Measurements from ENCODE around the gene ATP1A1.

DNA sequence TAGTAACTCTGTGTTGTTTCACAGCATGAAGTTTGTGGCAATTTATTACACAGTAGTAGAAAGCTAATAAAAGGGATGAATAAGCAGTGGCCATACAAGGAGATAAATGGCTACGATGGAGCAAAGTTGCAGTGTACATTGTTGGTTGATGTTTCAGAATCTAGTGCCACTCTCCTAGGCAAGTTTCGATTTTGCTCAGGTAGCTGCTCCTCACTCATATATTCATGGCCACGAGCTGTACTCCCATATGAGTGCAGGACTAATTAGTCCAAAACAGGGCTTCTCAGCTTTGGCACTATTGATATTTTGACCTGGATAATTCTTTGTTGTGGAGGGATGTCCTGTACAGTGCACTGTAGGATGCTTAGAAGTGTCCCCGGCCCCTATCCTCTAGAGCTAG, 30.0 kb upstream of the ATP1A1 start:
- TF ChIP-seq EP300 (IDR thresholded peaks at IDR 0.05) = no peak
- TF ChIP-seq, protein P1, sequence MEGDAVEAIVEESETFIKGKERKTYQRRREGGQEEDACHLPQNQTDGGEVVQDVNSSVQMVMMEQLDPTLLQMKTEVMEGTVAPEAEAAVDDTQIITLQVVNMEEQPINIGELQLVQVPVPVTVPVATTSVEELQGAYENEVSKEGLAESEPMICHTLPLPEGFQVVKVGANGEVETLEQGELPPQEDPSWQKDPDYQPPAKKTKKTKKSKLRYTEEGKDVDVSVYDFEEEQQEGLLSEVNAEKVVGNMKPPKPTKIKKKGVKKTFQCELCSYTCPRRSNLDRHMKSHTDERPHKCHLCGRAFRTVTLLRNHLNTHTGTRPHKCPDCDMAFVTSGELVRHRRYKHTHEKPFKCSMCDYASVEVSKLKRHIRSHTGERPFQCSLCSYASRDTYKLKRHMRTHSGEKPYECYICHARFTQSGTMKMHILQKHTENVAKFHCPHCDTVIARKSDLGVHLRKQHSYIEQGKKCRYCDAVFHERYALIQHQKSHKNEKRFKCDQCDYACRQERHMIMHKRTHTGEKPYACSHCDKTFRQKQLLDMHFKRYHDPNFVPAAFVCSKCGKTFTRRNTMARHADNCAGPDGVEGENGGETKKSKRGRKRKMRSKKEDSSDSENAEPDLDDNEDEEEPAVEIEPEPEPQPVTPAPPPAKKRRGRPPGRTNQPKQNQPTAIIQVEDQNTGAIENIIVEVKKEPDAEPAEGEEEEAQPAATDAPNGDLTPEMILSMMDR (IDR thresholded peaks at IDR 0.05) = no peak
- no peak for TF ChIP-seq POLR2AphosphoS5 (IDR thresholded peaks at IDR 0.05)
- no peak for TF ChIP-seq POLR2A (IDR thresholded peaks at IDR 0.05)

All from gastroesophageal sphincter (tissue), 3 donors.